Activated T-helper 1 cell treated with anti-CD3 and anti-CD28 coated beads, Interleukin-12 subunit alpha, Interleukin-12 subunit beta, Interleukin-2, Interleukin-4 antibody, amounts not matched to agents 30 ng/mL and 10 ng/mL and 1 ng/mL, durations not matched to agents 14 hours and 24 hours and 36 hours (primary cell): Measurements from ENCODE around the gene CAPZB. TPM values are rescaled to one million over a fixed set of nuclear protein-coding genes. Genes with fewer than 3 reads are reported as not detected.
A peak's percentile ranks its signal among the peaks of the same experiment; 100 is the strongest.

Experiments used
- DNase-seq: peaks from one replicate; pipeline ENCODE4 v3.0.0; 2021; ENCODE audit warnings: low spot score
- H3K27ac Mint-ChIP-seq: one replicate; pipeline ENCODE4 v1.8.0; 2021; ENCODE audit warnings: mild to moderate bottlenecking, mixed read lengths
- H3K27me3 Mint-ChIP-seq: one replicate; pipeline ENCODE4 v1.8.0; 2022; ENCODE audit warnings: mild to moderate bottlenecking, moderate library complexity, mixed read lengths; ENCODE audit not compliant: insufficient read depth
- H3K36me3 Mint-ChIP-seq: one replicate; pipeline ENCODE4 v1.8.0; 2021; ENCODE audit warnings: low read depth, mixed read lengths
- H3K4me1 Mint-ChIP-seq: one replicate; pipeline ENCODE4 v1.8.0; 2021; ENCODE audit warnings: low read depth, mixed read lengths
- H3K4me3 Mint-ChIP-seq: one replicate; pipeline ENCODE4 v1.8.0; 2021; ENCODE audit warnings: mild to moderate bottlenecking, moderate library complexity, mixed read lengths
- H3K9me3 Mint-ChIP-seq: one replicate; pipeline ENCODE4 v1.8.0; 2021; ENCODE audit warnings: mixed read lengths
- intact Hi-C: fragments of 100-400 bp; cut with micrococcal nuclease; formaldehyde crosslinking; loops from one replicate; pipeline ENCODE4 v1.15.1; 2024
- total RNA-seq: library from RNA; stranded (reverse); gene quantifications from 2 replicates; pipeline ENCODE4 v1.2.3, GENCODE V29; 2022

CAPZB gene
- total RNA-seq, 1 donor from 2014 or later = 323 TPM

DNA sequence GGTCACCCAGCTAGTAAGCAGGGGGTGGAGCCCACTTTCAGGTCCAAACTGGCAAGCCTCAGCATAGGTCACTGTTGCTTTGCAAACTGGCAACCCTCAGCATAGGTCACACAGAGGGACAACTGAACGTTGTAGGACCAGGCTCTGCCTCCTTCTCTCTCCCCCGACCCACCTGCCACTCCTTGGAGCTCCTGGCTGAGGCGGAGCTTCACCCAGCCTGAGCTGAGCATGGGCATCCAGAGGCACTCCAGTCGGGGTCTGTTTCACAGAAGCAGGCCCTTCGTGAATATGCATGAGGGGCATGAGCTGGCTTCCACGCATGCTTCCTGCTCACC, 24.2 kb downstream of the CAPZB start:
- intact Hi-C loops = loop anchor here (1.0 kb wide), 1 partner anchor 8 kb away; no protein-coding TSS in a partner anchor
- Mint-ChIP-seq H3K27ac (peak overlapping the region; percentile 47), H3K4me1 (peaks cover 84% of the 10 kb centered on the region), H3K4me3 (no peak overlapping the region), H3K9me3 (no peaks in the 10 kb centered on the region), H3K36me3 (peaks cover 31% of the 10 kb centered on the region), H3K27me3 (no peaks in the 10 kb centered on the region)
- DNase-seq = no peak

DNA sequence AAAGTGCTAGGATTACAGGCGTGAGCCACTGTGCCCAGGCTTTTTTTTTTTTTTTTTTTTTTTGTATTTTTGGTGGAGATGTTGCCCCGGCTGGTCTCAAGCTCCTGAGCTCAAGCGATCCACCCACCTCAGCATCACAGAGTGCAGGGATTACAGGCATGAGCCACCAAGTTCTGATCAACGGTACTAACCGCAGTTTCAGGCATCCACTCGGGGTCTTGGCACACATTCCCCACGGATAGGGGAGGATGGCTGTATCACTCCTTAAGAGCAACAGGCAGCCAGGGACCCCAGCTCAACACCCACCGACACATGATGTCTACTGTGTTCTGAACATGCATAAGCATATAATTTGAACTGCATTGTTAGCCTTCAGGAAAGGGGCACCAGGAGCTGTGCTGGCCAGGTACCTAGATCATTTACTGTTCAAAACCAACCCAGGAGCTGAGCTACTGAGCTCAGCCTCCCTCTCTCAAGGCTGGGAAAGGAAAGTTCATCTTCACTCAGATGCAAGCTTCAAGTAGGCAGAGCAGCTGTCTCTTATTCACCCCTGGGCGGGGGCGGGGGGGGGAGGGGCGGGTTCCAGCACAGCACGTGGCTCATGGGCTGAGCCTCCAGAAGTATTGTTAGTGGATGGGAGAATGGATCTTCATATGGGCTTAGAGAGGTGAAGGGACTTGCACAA, 24.7 kb downstream of the CAPZB start:
- H3K4me1 Mint-ChIP-seq = peaks cover 84% of the 10 kb centered on the region
- peak overlapping the region; percentile 40 for H3K4me3 Mint-ChIP-seq
- H3K36me3 Mint-ChIP-seq = peaks cover 33% of the 10 kb centered on the region
- no peaks in the 10 kb centered on the region for H3K9me3 Mint-ChIP-seq
- no peaks in the 10 kb centered on the region for H3K27me3 Mint-ChIP-seq
- DNase-seq = no peak
- intact Hi-C loops = loop anchor here (1.0 kb wide), 1 partner anchor 9 kb away; no protein-coding TSS in a partner anchor
- H3K27ac Mint-ChIP-seq = peak overlapping the region; percentile 69

DNA sequence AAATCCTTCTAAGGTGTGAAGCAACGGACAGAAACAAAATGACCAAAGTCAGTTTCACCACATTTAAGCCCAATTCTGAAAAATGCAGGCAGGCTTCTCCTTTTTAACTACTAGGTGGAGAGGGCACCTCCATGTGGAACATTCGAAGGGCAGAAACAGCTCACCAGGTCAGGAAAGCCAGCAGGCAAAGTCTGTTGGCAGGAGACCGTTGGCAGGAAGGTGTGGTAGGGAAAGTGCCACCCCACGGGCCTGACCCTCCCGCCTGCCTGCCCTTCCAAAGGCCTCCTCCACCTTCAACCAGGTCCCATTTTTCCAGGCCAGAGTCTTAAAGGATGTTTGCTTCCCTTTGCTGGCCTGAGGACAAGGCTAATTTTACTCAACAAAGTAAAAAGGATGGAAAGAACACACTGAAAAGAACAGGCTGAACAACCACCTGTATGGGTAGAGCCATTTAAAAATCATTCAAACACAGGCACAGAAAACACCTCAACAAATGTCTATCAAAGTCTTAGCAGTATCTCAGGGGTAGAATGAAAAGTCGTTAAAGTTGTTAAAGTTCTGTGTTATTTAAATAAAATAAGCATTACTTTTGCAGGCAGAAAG, 26.4 kb downstream of the CAPZB start:
- DNase-seq = no peak
- H3K27me3 Mint-ChIP-seq = no peaks in the 10 kb centered on the region
- H3K4me1 Mint-ChIP-seq = peaks cover 85% of the 10 kb centered on the region
- H3K4me3 Mint-ChIP-seq = peak overlapping the region; percentile 68
- peaks cover 22% of the 10 kb centered on the region for H3K36me3 Mint-ChIP-seq
- no peaks in the 10 kb centered on the region for H3K9me3 Mint-ChIP-seq
- intact Hi-C loops = loop anchor here (1.0 kb wide), 2 partner anchors 11 to 23 kb away; no protein-coding TSS in a partner anchor
- peak overlapping the region; percentile 75 for H3K27ac Mint-ChIP-seq

DNA sequence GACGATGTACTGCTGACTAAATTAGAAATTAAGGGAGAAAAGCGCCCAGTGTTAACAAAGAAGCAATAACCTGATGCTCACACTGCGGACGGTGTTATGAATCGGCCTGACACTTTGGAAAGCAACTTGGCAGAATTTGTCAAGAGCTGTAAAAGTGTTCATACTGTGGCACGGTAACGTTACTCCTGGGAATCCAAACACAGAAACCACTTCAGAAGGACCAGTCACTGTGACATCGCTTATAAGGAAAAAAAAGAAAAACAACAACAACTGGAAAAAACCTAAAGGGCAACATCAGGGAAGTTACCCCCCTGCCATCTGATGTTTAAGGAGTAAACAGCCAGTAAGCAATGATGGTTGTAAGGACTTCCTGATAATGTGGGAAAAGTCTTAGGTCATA, 27.7 kb downstream of the CAPZB start:
- Mint-ChIP-seq H3K9me3 (no peaks in the 10 kb centered on the region), H3K27me3 (no peaks in the 10 kb centered on the region), H3K27ac (peak overlapping the region; percentile 61), H3K4me3 (no peak overlapping the region), H3K4me1 (peaks cover 80% of the 10 kb centered on the region), H3K36me3 (peaks cover 15% of the 10 kb centered on the region)
- no peak for DNase-seq
- intact Hi-C loops = no loop called here

DNA sequence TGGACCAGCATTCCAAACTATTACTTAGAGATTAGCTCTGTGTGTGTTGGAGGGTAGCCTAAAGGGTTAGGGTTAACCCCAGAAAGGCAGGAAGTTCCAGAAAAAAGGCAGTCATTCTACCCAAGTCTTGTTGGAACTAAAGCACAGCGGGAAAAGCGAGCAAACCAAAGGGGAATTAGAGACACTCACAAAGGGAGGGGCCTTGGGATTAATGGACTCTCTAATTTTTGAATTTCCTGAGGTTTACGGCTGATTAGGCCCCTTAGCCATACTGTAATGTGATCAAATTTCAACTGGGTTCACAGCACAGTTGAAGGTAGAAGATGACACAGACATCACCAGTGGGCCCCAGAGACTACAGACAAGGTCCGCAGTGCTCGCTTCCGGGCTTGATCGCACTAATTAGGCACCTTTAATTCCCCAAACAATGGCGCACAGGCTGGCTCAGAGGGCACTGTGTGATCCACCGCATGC, 28.3 kb downstream of the CAPZB start:
- Mint-ChIP-seq H3K36me3 (peaks cover 15% of the 10 kb centered on the region), H3K27me3 (no peaks in the 10 kb centered on the region), H3K9me3 (no peaks in the 10 kb centered on the region), H3K27ac (peak overlapping the region; percentile 61), H3K4me1 (peaks cover 84% of the 10 kb centered on the region), H3K4me3 (no peak overlapping the region)
- intact Hi-C loops = no loop called here
- DNase-seq = no peak

DNA sequence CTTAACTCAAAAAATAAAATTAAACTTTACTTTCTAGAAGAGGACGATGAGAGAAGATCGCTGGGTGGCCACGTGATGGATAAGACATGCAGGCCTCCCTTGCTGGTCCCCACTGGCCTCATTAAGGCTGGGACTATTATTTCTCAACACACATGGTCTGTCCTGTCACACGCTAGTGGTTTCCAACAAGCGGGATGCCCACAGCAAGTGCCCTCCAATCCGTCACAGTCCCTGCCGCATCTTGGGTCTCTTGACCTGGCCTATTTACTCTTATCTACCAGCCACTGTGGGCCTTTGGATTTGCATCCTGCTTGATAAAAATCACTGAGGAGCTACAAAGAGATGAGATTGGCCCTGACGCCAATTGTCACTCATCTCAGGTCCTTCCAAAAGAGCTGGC, 30.0 kb downstream of the CAPZB start:
- Mint-ChIP-seq H3K9me3 (no peaks in the 10 kb centered on the region), H3K4me1 (peaks cover 86% of the 10 kb centered on the region), H3K27me3 (no peaks in the 10 kb centered on the region), H3K4me3 (no peak overlapping the region), H3K36me3 (peaks cover 15% of the 10 kb centered on the region), H3K27ac (peak overlapping the region; percentile 18)
- intact Hi-C loops = no loop called here
- no peak for DNase-seq

DNA sequence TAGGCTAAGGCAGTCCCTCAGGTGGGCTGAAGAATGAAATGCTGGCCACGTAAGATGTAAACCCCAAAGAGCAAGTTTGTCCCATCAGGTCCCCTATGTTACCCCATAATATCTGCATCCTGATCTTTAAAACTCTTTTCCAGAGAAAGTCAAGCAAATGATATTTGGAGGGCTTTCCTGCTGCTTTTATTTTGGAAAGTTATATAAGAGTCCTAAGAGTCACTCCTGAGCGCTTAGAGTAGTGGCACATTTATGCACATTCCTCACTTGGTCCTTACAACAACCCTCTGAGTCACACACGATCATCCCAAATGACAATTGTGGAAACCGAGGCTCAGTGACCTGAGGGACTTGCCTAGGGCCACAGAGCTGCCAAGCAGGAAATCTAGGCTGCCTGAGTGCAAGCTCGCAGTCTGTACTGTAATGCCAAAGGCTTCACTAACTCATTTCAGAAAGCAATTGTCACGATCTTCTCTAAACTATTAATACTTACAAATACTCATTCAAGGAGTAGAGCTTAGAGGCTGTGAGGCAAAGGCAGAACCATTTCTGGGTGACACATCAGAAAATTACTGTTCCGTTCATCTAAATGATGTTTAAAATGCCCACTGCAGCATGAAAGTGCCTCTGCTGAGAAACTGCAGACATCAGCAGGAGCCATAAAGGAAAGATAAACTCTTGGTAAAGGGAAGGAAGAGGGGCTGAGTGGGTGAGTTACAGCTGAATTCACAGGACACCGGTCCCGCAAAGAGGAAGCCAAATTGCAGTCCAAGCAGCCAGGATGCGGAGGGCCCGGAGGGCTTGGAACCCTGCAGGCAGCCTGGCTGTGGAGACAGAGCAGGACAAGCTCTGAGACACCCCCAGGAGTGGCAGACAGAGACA, 30.8 kb downstream of the CAPZB start:
- DNase-seq = no peak
- Mint-ChIP-seq H3K36me3 (peaks cover 11% of the 10 kb centered on the region), H3K4me1 (peaks cover 85% of the 10 kb centered on the region), H3K27me3 (no peaks in the 10 kb centered on the region), H3K4me3 (peak overlapping the region; percentile 21), H3K9me3 (no peaks in the 10 kb centered on the region), H3K27ac (peak overlapping the region; percentile 69)
- intact Hi-C loops = no loop called here

DNA sequence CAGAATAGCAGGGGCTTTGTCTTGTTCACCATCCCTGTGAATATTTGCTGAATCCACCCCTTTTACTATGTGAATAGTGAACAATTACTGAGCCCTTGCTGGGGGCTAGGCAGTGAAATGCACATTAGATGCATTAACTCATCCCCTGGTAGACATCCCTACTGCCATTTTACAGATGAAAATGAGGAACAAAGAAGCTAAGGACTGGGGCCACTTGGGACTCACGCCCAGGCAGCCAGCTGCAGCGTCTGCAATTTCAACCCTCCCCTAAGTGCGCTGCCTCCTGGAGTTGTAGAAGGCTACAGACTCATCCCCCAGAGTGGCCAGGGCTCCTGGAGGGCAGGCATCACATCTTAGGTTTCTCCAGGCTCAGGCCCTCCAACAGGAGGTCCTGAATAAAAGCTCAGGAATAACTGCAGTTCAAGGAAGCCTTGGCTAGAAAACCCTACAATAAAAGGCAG, 31.6 kb downstream of the CAPZB start:
- H3K27me3 Mint-ChIP-seq = no peaks in the 10 kb centered on the region
- no peak for DNase-seq
- intact Hi-C loops = no loop called here
- peak overlapping the region; percentile 20 for H3K27ac Mint-ChIP-seq
- no peak overlapping the region for H3K4me3 Mint-ChIP-seq
- H3K36me3 Mint-ChIP-seq = peaks cover 10% of the 10 kb centered on the region
- no peaks in the 10 kb centered on the region for H3K9me3 Mint-ChIP-seq
- H3K4me1 Mint-ChIP-seq = peaks cover 85% of the 10 kb centered on the region

DNA sequence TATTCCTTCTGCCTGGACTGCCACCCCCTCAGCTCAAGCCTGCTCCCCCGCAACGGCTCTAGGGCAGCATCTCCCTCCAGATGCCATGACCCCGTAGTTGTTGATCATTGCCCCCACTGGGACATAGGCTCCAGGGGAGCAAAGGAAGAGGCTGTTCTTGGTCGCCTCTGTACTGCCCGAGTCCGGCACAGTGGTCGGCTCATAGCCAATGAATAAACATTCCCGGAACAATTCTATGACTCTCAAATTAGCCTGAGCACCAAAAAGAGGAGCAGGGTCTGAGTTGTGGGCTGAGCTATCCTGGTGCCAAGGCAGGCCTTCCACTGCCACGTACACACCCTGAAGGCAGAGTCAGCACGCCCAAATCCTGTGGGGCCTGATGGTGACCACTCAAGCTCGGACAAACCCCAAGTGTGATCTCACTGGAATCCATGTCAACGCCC, 33.1 kb downstream of the CAPZB start:
- no peak for DNase-seq
- Mint-ChIP-seq H3K27me3 (no peaks in the 10 kb centered on the region), H3K9me3 (no peaks in the 10 kb centered on the region), H3K27ac (peak overlapping the region; percentile 67), H3K4me3 (no peak overlapping the region), H3K36me3 (peaks cover 17% of the 10 kb centered on the region), H3K4me1 (peaks cover 87% of the 10 kb centered on the region)
- intact Hi-C loops = no loop called here

DNA sequence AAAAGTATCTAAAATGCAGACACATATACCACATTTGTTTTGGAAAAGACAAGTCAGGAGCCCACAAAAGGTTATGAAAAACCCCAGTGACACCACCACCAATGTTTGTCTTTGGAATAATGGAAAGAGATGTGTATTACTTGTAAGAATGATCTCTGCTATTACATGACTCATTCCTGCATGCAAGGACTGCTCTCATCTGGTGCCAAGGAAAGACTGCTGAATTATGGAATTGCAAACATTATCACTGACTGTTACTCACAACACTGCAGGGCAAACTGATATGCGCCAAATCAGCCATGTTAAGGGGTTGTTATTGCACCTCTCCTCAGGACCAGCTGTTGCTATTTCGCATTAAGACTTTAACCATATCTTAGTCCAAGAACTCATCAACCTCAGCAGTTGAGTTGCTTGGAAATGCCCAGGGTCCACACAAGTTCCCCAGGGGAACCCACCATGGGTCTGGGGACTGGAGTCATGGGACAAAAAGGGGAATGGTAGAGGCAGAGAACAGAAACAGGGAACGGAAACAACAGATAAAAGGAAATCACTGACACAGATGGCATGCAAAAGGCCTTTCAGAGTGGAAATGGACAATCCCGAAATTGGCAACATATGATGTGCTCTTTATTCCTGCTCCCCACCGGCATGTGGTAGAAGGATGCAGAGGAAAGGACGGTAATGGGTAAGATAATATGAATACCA, 34.4 kb downstream of the CAPZB start:
- DNase-seq = no peak
- Mint-ChIP-seq H3K27me3 (no peaks in the 10 kb centered on the region), H3K27ac (peak overlapping the region; percentile 79), H3K36me3 (peaks cover 18% of the 10 kb centered on the region), H3K4me1 (peaks cover 85% of the 10 kb centered on the region), H3K4me3 (no peak overlapping the region), H3K9me3 (no peaks in the 10 kb centered on the region)
- intact Hi-C loops = loop anchor here (2.0 kb wide), 1 partner anchor 18 kb away; no protein-coding TSS in a partner anchor

DNA sequence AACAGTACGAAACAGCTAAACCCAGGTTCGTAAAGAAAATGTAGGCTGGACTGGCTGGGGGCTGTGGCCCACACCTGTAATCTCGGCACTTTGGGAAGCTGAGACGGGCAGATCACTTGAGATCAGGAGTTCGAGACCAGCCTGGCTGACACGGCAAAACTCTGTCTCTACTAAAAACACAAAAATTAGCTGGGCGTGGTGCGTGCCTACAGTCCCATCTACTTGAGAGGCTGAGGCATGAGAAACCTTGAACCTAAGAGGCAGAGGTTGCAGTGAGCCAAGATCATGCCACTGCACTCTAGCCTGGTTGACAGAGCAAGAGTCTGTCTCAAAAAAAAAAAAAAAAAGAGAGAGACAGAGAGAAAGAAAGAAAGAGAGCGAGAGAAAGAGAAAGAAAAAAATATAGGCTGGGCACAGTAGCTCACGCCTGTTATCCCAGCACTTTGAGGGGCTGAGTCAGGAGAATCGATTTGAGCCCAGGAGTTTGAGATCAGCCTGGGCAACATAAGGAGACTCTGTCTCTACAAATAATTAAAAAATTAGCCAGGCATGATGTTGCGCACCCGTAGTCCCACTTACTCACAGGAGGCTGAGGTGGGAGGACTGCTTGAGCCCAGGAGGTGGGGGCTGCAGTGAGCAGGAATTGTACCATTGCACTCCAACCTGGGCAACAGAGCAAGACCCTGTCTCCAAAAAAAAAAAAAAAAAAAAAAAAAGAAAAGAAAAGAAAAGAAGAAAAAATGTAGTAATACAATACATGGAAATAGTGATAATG, 35.7 kb downstream of the CAPZB start:
- Mint-ChIP-seq H3K27me3 (no peaks in the 10 kb centered on the region), H3K4me3 (no peak overlapping the region), H3K36me3 (peaks cover 23% of the 10 kb centered on the region), H3K27ac (peak overlapping the region; percentile 91), H3K9me3 (no peaks in the 10 kb centered on the region), H3K4me1 (peaks cover 84% of the 10 kb centered on the region)
- intact Hi-C loops = loop anchor here (2.0 to 5.0 kb wide), 3 partner anchors 19 to 148 kb away; a partner anchor contains a TSS
- DNase-seq = no peak
